GM10248 (cell line): ENCODE results near the gene GALNT17.

Experiments
- CTCF ChIA-PET: fragments of 300-600 bp; sonication (Branson Sonifier 250); formaldehyde crosslinking; extraction: SDS; loops from one replicate; lab custom pipeline; 2021; ENCODE audit warnings: antibody characterized with exemption; lab: Yijun Ruan, JAX
- POLR2A ChIA-PET: fragments of 350-650 bp; sonication (Branson Sonifier 250); formaldehyde crosslinking; extraction: SDS; loops from one replicate; lab custom pipeline; 2020; ENCODE audit warnings: antibody characterized with exemption; lab: Yijun Ruan, JAX
- DNase-seq: peaks from one replicate; pipeline ENCODE4 v3.0.0; 2012; ENCODE audit errors: extremely low spot score
- CTCF ChIP-seq: IDR thresholded peaks from 2 replicates; pipeline ENCODE4 v1.5.1; 2012; ENCODE audit warnings: mild to moderate bottlenecking, low read depth; ENCODE audit errors: extremely low read depth, missing control alignments, control extremely low read depth

Gene GALNT17

GRCh38 chr7:71283802-71284201 lies 151.9 kb downstream of the GALNT17 start:
- POLR2A ChIA-PET: no interaction called here
- CTCF ChIA-PET: no interaction called here
- no peak for DNase-seq
- TF ChIP-seq CTCF: no peak

- ChIA-PET POLR2A (no interaction called here), CTCF (no interaction called here)
- DNase-seq: no peak
- no peak for TF ChIP-seq CTCF
Measured at GRCh38 chr7:71285571-71286145, 153.7 kb downstream of the GALNT17 start.

GRCh38 chr7:71286336-71286735 lies 154.4 kb downstream of the GALNT17 start:
- TF ChIP-seq CTCF: no peak
- no peak for DNase-seq
- POLR2A ChIA-PET: no interaction called here
- CTCF ChIA-PET: no interaction called here

- ChIA-PET CTCF (no interaction called here), POLR2A (no interaction called here)
- no peak for DNase-seq
- TF ChIP-seq CTCF: no peak
Measured at GRCh38 chr7:71286924-71287323, 155.0 kb downstream of the GALNT17 start.

GRCh38 chr7:71290452-71290851 lies 158.5 kb downstream of the GALNT17 start:
- no peak for TF ChIP-seq CTCF
- DNase-seq: no peak
- ChIA-PET CTCF (interaction anchor here (1.0 kb wide), 1 partner anchor 10 kb away, joined by 3 read pairs; no protein-coding TSS in a partner anchor), POLR2A (no interaction called here)

- ChIA-PET POLR2A (no interaction called here), CTCF (no interaction called here)
- TF ChIP-seq CTCF: no peak
- DNase-seq: no peak
Measured at GRCh38 chr7:71298378-71298777, 166.4 kb downstream of the GALNT17 start.
